HepG2 (cell line): Measurements from ENCODE around the gene FAM156B. TPM values are rescaled to one million over a fixed set of nuclear protein-coding genes. Genes with fewer than 3 reads are reported as not detected.
A peak's percentile ranks its signal among the peaks of the same experiment; 100 is the strongest.

Experiments used
- BATF2 ChIP-seq: sonication (generic); formaldehyde crosslinking; IDR thresholded peaks from 2 replicates; pipeline ENCODE4 v1.8.0; 2022; ENCODE audit warnings: mild to moderate bottlenecking, missing genetic modification reagents, moderate library complexity
- BHLHE40 ChIP-seq: IDR thresholded peaks from 2 replicates; pipeline ENCODE4 v1.6.1; 2011; ENCODE audit warnings: low read length, improper control_type of control experiment
- DRAP1 ChIP-seq: IDR thresholded peaks from 2 replicates; pipeline ENCODE4 v1.6.1; 2016; ENCODE audit warnings: missing genetic modification reagents, missing compliant biosample characterization
- ETS1 ChIP-seq: sonication (generic); formaldehyde crosslinking; IDR thresholded peaks from 2 replicates; pipeline ENCODE4 v1.4.0; 2020; ENCODE audit warnings: missing genetic modification reagents
- FOSL1 ChIP-seq: sonication (generic); formaldehyde crosslinking; IDR thresholded peaks from 2 replicates; pipeline ENCODE4 v1.9.0; 2021; ENCODE audit warnings: missing genetic modification reagents, borderline replicate concordance
- HIC2 ChIP-seq: sonication (generic); formaldehyde crosslinking; IDR thresholded peaks from 2 replicates; pipeline ENCODE4 v1.9.0; 2022; ENCODE audit warnings: low read depth, missing genetic modification reagents
- HNRNPK ChIP-seq: fragments of 200-400 bp; formaldehyde crosslinking; IDR thresholded peaks from 2 replicates; pipeline ENCODE4 v1.6.1; 2018; ENCODE audit warnings: low read length, low read depth, moderate library complexity, mild to moderate bottlenecking; ENCODE audit not compliant: poor library complexity, severe bottlenecking
- MTF2 ChIP-seq: sonication (generic); formaldehyde crosslinking; IDR thresholded peaks from 2 replicates; pipeline ENCODE4 v1.5.0; 2020; ENCODE audit warnings: missing genetic modification reagents, borderline replicate concordance
- PAWR ChIP-seq: sonication (generic); formaldehyde crosslinking; IDR thresholded peaks from 2 replicates; pipeline ENCODE4 v1.4.0; 2020; ENCODE audit warnings: missing genetic modification reagents, mild to moderate bottlenecking, borderline replicate concordance
- SNAPC5 ChIP-seq: sonication (generic); formaldehyde crosslinking; IDR thresholded peaks from 2 replicates; pipeline ENCODE4 v1.8.1; 2023; ENCODE audit warnings: mild to moderate bottlenecking, missing genetic modification reagents, borderline replicate concordance
- ZBTB14 ChIP-seq: sonication (generic); formaldehyde crosslinking; IDR thresholded peaks from 2 replicates; pipeline ENCODE4 v1.4.0; 2020; ENCODE audit warnings: missing genetic modification reagents
- ZBTB7A ChIP-seq: sonication (generic); formaldehyde crosslinking; IDR thresholded peaks from 2 replicates; pipeline ENCODE4 v1.8.0; 2022; ENCODE audit warnings: mild to moderate bottlenecking, missing genetic modification reagents
- ZFP36L2 ChIP-seq: sonication (generic); formaldehyde crosslinking; IDR thresholded peaks from 2 replicates; pipeline ENCODE4 v1.4.0; 2020; ENCODE audit warnings: missing genetic modification reagents
- ZNF143 ChIP-seq: sonication (generic); formaldehyde crosslinking; IDR thresholded peaks from 2 replicates; pipeline ENCODE4 v1.4.0; 2020; ENCODE audit warnings: missing genetic modification reagents
- ZNF556 ChIP-seq: sonication (generic); formaldehyde crosslinking; IDR thresholded peaks from 2 replicates; pipeline ENCODE4 v1.4.0; 2020; ENCODE audit warnings: mild to moderate bottlenecking, missing genetic modification reagents, borderline replicate concordance
- ZNF879 ChIP-seq: sonication (generic); formaldehyde crosslinking; IDR thresholded peaks from 2 replicates; pipeline ENCODE4 v1.8.1; 2023; ENCODE audit warnings: missing genetic modification reagents
- polyA plus RNA-seq, 8 experiments: library from polyadenylated mRNA; depleted of rRNA in 3 of 8; stranded (reverse) in 7 of 8; unstranded in 1 of 8; fragments of >200 nt; fragmentation: Illumina TruSeq in 4 of 8; extraction: Trizol in 4 of 8; gene quantifications; 2 replicates each; pipeline versions ENCODE4 v1.2.1 to v1.2.3, GENCODE V29; 2011 to 2016; ENCODE audit warnings: low read depth in 4 of 8, missing spikeins in 1 of 8, mixed read lengths in 1 of 8; ENCODE audit not compliant: insufficient read depth in 1 of 8
- total RNA-seq, 5 experiments: library from RNA; depleted of rRNA; stranded (reverse); fragments of >200 nt; fragmentation: Illumina TruSeq; extraction: Trizol; gene quantifications; 2 replicates each; pipeline ENCODE4 v1.2.3, GENCODE V29; 2016; ENCODE audit warnings: low read depth in 1 of 5
- TF ChIP-seq, protein P1 (sequence below): sonication (generic); formaldehyde crosslinking; IDR thresholded peaks from 2 replicates; pipeline ENCODE4 v1.4.0; 2020; ENCODE audit warnings: missing genetic modification reagents
- TF ChIP-seq, protein P2 (sequence below): sonication (generic); formaldehyde crosslinking; IDR thresholded peaks from 2 replicates; pipeline ENCODE4 v1.4.0; 2020; ENCODE audit warnings: missing genetic modification reagents, borderline replicate concordance

Gene FAM156B
- total and polyA plus RNA-seq, 2 of the 13 experiments (the other 11 are each of a cell fraction or from before 2014, with no cell fraction given), result 7.8 to 82.1 TPM

GRCh38 chrX:52934704-52935469, 37.8 kb downstream of the FAM156B start (continued):
- TF ChIP-seq, protein P1, sequence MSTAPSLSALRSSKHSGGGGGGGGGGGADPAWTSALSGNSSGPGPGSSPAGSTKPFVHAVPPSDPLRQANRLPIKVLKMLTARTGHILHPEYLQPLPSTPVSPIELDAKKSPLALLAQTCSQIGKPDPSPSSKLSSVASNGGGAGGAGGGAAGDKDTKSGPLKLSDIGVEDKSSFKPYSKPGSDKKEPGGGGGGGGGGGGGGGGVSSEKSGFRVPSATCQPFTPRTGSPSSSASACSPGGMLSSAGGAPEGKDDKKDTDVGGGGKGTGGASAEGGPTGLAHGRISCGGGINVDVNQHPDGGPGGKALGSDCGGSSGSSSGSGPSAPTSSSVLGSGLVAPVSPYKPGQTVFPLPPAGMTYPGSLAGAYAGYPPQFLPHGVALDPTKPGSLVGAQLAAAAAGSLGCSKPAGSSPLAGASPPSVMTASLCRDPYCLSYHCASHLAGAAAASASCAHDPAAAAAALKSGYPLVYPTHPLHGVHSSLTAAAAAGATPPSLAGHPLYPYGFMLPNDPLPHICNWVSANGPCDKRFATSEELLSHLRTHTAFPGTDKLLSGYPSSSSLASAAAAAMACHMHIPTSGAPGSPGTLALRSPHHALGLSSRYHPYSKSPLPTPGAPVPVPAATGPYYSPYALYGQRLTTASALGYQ (CRISPR knock-in tag), result peak; percentile 24; the same call in 1 of the 2 replicates
- TF ChIP-seq ZBTB7A (CRISPR knock-in tag), result no peak
- TF ChIP-seq PAWR, result no peak
- TF ChIP-seq, protein P2, sequence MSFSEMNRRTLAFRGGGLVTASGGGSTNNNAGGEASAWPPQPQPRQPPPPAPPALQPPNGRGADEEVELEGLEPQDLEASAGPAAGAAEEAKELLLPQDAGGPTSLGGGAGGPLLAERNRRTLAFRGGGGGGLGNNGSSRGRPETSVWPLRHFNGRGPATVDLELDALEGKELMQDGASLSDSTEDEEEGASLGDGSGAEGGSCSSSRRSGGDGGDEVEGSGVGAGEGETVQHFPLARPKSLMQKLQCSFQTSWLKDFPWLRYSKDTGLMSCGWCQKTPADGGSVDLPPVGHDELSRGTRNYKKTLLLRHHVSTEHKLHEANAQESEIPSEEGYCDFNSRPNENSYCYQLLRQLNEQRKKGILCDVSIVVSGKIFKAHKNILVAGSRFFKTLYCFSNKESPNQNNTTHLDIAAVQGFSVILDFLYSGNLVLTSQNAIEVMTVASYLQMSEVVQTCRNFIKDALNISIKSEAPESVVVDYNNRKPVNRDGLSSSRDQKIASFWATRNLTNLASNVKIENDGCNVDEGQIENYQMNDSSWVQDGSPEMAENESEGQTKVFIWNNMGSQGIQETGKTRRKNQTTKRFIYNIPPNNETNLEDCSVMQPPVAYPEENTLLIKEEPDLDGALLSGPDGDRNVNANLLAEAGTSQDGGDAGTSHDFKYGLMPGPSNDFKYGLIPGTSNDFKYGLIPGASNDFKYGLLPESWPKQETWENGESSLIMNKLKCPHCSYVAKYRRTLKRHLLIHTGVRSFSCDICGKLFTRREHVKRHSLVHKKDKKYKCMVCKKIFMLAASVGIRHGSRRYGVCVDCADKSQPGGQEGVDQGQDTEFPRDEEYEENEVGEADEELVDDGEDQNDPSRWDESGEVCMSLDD (CRISPR knock-in tag), result no peak
- TF ChIP-seq BATF2 (CRISPR knock-in tag), result no peak
- no peak for TF ChIP-seq BHLHE40
- no peak for TF ChIP-seq HNRNPK
- no peak for TF ChIP-seq ZFP36L2 (CRISPR knock-in tag)
- no peak; the same call in 1 of the 2 replicates for TF ChIP-seq ZNF556
- TF ChIP-seq FOSL1 (CRISPR knock-in tag), result no peak
- TF ChIP-seq HIC2 (CRISPR knock-in tag), result no peak
- TF ChIP-seq DRAP1, result peak; percentile 31; the same call in 1 of the 2 replicates
- TF ChIP-seq SNAPC5 (CRISPR knock-in tag), result no peak
- no peak for TF ChIP-seq ZBTB14 (CRISPR knock-in tag)
- no peak for TF ChIP-seq ZNF879 (CRISPR knock-in tag)
- no peak for TF ChIP-seq ETS1 (CRISPR knock-in tag)
- TF ChIP-seq MTF2 (CRISPR knock-in tag), result no peak
- no peak for TF ChIP-seq ZNF143
